HEK293 (cell line): Measurements from ENCODE around the gene TMEM176B.

ENCODE experiments used
- CTCF ChIA-PET: fragments of 350-600 bp; formaldehyde crosslinking; extraction: SDS; loops from one replicate; lab custom pipeline; 2021; ENCODE audit warnings: antibody characterized with exemption; lab: Yijun Ruan, JAX
- POLR2A ChIA-PET: fragments of 300-600 bp; formaldehyde crosslinking; extraction: SDS; loops from one replicate; lab custom pipeline; 2020; ENCODE audit warnings: antibody characterized with exemption, inconsistent platforms; lab: Yijun Ruan, JAX
- H3K27ac ChIP-seq: fragments of 200-500 bp; sonication (Bioruptor generic); 2 replicates; pipeline ENCODE4 v1.5.1; 2014; ENCODE audit warnings: low read depth, low read length, control low read depth, inconsistent platforms; ENCODE audit errors: extremely low read depth
- H3K36me3 ChIP-seq, 2 experiments: fragments of 200-500 bp in 1 of 2; sonication (Bioruptor generic) in 1 of 2; 1 replicate in 1 of 2; 2 replicates in 1 of 2; pipeline ENCODE4 v1.5.1; 2014 to 2017; ENCODE audit warnings: inconsistent platforms in 2 of 2, low read length in 2 of 2; ENCODE audit not compliant: control insufficient read depth in 2 of 2, insufficient read depth in 1 of 2
- H3K4me1 ChIP-seq: fragments of 200-500 bp; sonication (Bioruptor generic); 2 replicates; pipeline ENCODE4 v1.5.1; 2014; ENCODE audit warnings: mild to moderate bottlenecking, low read length, inconsistent platforms; ENCODE audit not compliant: control insufficient read depth, insufficient read depth
- H3K4me3 ChIP-seq: 2 replicates; pipeline ENCODE4 v1.5.1; 2011; ENCODE audit warnings: low read depth, mild to moderate bottlenecking, control low read depth, low read length, moderate library complexity
- H3K9me3 ChIP-seq: fragments of 200-500 bp; sonication (Bioruptor generic); 2 replicates; pipeline ENCODE4 v1.5.1; 2014; ENCODE audit warnings: low read depth, low read length, inconsistent platforms; ENCODE audit not compliant: control insufficient read depth, insufficient read depth
- GLIS1 ChIP-seq: fragments of 450-650 bp; formaldehyde crosslinking; IDR thresholded peaks from 2 replicates; pipeline ENCODE4 v1.5.1; 2016; ENCODE audit warnings: missing biosample characterization, missing genetic modification characterization
- KLF10 ChIP-seq: fragments of 450-650 bp; IDR thresholded peaks from 2 replicates; pipeline ENCODE4 v1.5.1; 2018; ENCODE audit warnings: missing biosample characterization, mild to moderate bottlenecking, missing genetic modification characterization
- OVOL3 ChIP-seq: fragments of 450-650 bp; formaldehyde crosslinking; IDR thresholded peaks from 2 replicates; pipeline ENCODE4 v1.5.1; 2016; ENCODE audit warnings: missing biosample characterization, missing genetic modification characterization
- PRDM4 ChIP-seq: fragments of 450-650 bp; formaldehyde crosslinking; IDR thresholded peaks from 2 replicates; pipeline ENCODE4 v1.5.1; 2017; ENCODE audit warnings: missing biosample characterization, missing genetic modification characterization
- SP2 ChIP-seq: fragments of 450-650 bp; formaldehyde crosslinking; IDR thresholded peaks from 2 replicates; pipeline ENCODE4 v1.5.1; 2016; ENCODE audit warnings: missing biosample characterization, missing genetic modification characterization
- WT1 ChIP-seq: fragments of 450-650 bp; formaldehyde crosslinking; IDR thresholded peaks from 2 replicates; pipeline ENCODE4 v1.5.1; 2016; ENCODE audit warnings: missing biosample characterization, missing genetic modification characterization
- ZBTB1 ChIP-seq: fragments of 450-650 bp; formaldehyde crosslinking; IDR thresholded peaks from 2 replicates; pipeline ENCODE4 v1.5.1; 2016; ENCODE audit warnings: missing biosample characterization, missing genetic modification characterization
- ZFP37 ChIP-seq: fragments of 450-650 bp; formaldehyde crosslinking; IDR thresholded peaks from 2 replicates; pipeline ENCODE4 v1.5.1; 2016; ENCODE audit warnings: missing biosample characterization, missing genetic modification characterization
- ZFP69B ChIP-seq: fragments of 450-650 bp; formaldehyde crosslinking; IDR thresholded peaks from 2 replicates; pipeline ENCODE4 v1.5.1; 2016; ENCODE audit warnings: missing biosample characterization, missing genetic modification characterization
- ZIC2 ChIP-seq: fragments of 450-650 bp; formaldehyde crosslinking; IDR thresholded peaks from 2 replicates; pipeline ENCODE4 v1.5.1; 2016; ENCODE audit warnings: missing biosample characterization, missing genetic modification characterization
- ZNF133 ChIP-seq: fragments of 450-650 bp; formaldehyde crosslinking; IDR thresholded peaks from 2 replicates; pipeline ENCODE4 v1.5.1; 2016; ENCODE audit warnings: missing biosample characterization, missing genetic modification characterization
- ZNF16 ChIP-seq: fragments of 450-650 bp; formaldehyde crosslinking; IDR thresholded peaks from 2 replicates; pipeline ENCODE4 v1.5.1; 2016; ENCODE audit warnings: low read depth, missing biosample characterization, missing genetic modification characterization
- ZNF175 ChIP-seq: fragments of 450-650 bp; formaldehyde crosslinking; IDR thresholded peaks from 2 replicates; pipeline ENCODE4 v1.5.1; 2016; ENCODE audit warnings: missing biosample characterization, missing genetic modification characterization
- ZNF398 ChIP-seq: fragments of 450-650 bp; formaldehyde crosslinking; IDR thresholded peaks from 2 replicates; pipeline ENCODE4 v1.5.1; 2017; ENCODE audit warnings: missing biosample characterization, missing genetic modification characterization
- ZNF423 ChIP-seq: fragments of 450-650 bp; formaldehyde crosslinking; IDR thresholded peaks from 2 replicates; pipeline ENCODE4 v1.5.1; 2016; ENCODE audit warnings: missing biosample characterization, missing genetic modification characterization
- ZNF449 ChIP-seq: fragments of 450-650 bp; formaldehyde crosslinking; IDR thresholded peaks from 2 replicates; pipeline ENCODE4 v1.5.1; 2017; ENCODE audit warnings: missing biosample characterization, mild to moderate bottlenecking, missing genetic modification characterization, moderate library complexity
- ZNF664 ChIP-seq: fragments of 450-650 bp; formaldehyde crosslinking; IDR thresholded peaks from 2 replicates; pipeline ENCODE4 v1.5.1; 2016; ENCODE audit warnings: missing biosample characterization, missing genetic modification characterization
- ZSCAN18 ChIP-seq: fragments of 450-650 bp; formaldehyde crosslinking; IDR thresholded peaks from 2 replicates; pipeline ENCODE4 v1.5.1; 2016; ENCODE audit warnings: missing biosample characterization, missing genetic modification characterization
- TF ChIP-seq, protein P1 (sequence below): fragments of 450-650 bp; formaldehyde crosslinking; IDR thresholded peaks from 2 replicates; pipeline ENCODE4 v1.5.1; 2016; ENCODE audit warnings: missing biosample characterization, missing genetic modification characterization

TMEM176B gene

GRCh38 chr7:150797661-150798060 is 2.5 kb downstream of the TMEM176B start:
- ChIA-PET CTCF (interaction anchor here (1.3 kb wide), 1 partner anchor 16 kb away, joined by 5 read pairs; no protein-coding TSS in a partner anchor), POLR2A (no interaction called here)
- H3K9me3 ChIP-seq: no peaks in the 10 kb centered on the region
- no peaks in the 10 kb centered on the region for H3K36me3 ChIP-seq
- H3K4me1 ChIP-seq: no peaks in the 10 kb centered on the region
- no peak overlapping the region for H3K27ac ChIP-seq
- TF ChIP-seq WT1 (tag by site-specific recombination): no peak
- TF ChIP-seq ZFP69B (tag by site-specific recombination): no peak
- TF ChIP-seq ZBTB1 (tag by site-specific recombination): no peak
- TF ChIP-seq KLF10 (tag by site-specific recombination): no peak
- TF ChIP-seq ZNF133 (tag by site-specific recombination): no peak
- no peak for TF ChIP-seq SP2 (tag by site-specific recombination)
- no peak for TF ChIP-seq ZFP37 (tag by site-specific recombination)
- TF ChIP-seq PRDM4 (tag by site-specific recombination): no peak
- TF ChIP-seq ZSCAN18 (tag by site-specific recombination): no peak
- TF ChIP-seq ZNF449: no peak
- TF ChIP-seq, protein P1, sequence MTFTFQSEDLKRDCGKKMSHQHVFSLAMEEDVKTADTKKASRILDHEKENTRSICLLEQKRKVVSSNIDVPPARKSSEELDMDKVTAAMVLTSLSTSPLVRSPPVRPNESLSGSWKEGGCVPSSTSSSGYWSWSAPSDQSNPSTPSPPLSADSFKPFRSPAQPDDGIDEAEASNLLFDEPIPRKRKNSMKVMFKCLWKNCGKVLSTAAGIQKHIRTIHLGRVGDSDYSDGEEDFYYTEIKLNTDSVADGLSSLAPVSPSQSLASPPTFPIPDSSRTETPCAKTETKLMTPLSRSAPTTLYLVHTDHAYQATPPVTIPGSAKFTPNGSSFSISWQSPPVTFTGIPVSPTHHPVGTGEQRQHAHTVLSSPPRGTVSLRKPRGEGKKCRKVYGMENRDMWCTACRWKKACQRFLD: no peak
- no peak for TF ChIP-seq ZNF175 (tag by site-specific recombination)
- no peak for TF ChIP-seq ZNF398
- TF ChIP-seq OVOL3 (tag by site-specific recombination): no peak
- TF ChIP-seq ZNF664 (tag by site-specific recombination): no peak
- TF ChIP-seq ZNF16: no peak
- no peak overlapping the region for H3K4me3 ChIP-seq

DNA sequence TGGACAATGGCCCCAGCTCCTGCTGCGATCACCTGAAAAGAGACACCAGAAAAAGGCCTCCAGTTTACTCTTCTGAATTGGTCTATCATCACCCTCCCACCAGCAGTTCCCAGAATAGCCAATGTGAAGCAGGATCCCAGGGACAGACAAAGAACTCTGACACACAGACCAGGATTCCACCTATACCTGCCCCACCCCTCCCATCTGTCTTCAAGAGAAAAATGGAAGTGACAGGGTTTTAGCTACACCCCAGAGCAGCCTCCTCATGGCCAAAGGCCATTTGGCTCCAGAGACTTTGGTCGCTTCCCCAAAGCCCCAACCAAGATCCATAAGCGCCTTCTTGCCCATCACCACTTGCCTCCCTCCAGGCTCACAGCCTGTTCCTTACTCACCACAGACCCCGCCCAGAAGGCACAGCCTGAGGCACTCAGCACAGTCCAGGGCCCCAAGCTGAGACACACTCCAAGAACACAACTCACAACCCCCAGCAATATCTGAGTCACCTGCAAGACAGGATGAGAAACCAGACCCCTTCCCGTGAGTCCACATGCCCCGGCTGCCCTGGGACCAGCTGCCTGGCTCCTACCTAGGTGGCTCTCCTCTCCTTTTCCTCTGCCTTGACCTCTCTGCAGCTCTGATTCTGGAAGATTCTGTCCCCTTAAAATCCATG is 6.5 kb downstream of the TMEM176B start:
- no peaks in the 10 kb centered on the region for H3K9me3 ChIP-seq
- no peak overlapping the region for H3K4me3 ChIP-seq
- TF ChIP-seq ZNF423 (no peak), GLIS1 (tag by site-specific recombination) (peak; percentile 7; the same call in 1 of the 2 replicates), ZIC2 (tag by site-specific recombination) (peak; percentile 80)
- no peaks in the 10 kb centered on the region for H3K36me3 ChIP-seq
- ChIA-PET CTCF (no interaction called here), POLR2A (interaction anchor here (0.5 kb wide), 1 partner anchor 50 kb away, joined by 3 read pairs; no protein-coding TSS in a partner anchor)
- no peak overlapping the region for H3K27ac ChIP-seq
- no peaks in the 10 kb centered on the region for H3K4me1 ChIP-seq
